Neural crest cell (in vitro differentiated cells): ENCODE results near the gene CCL1. TPM values are rescaled to one million over a fixed set of nuclear protein-coding genes. Genes with fewer than 3 reads are reported as not detected.
A peak's percentile ranks its signal among the peaks of the same experiment; 100 is the strongest.

Source experiments
- DNase-seq: peaks from one replicate; pipeline ENCODE4 v3.0.0; 2021; ENCODE audit warnings: low read depth, mixed read lengths, low spot score
- H3K27ac Mint-ChIP-seq: one replicate; pipeline ENCODE4 v1.8.0; 2021; ENCODE audit warnings: mild to moderate bottlenecking, mixed read lengths; ENCODE audit not compliant: unreplicated experiment
- H3K27me3 Mint-ChIP-seq: 2 replicates; pipeline ENCODE4 v1.8.0; 2021; ENCODE audit warnings: low read depth, mild to moderate bottlenecking, mixed read lengths
- H3K36me3 Mint-ChIP-seq: 2 replicates; pipeline ENCODE4 v1.8.0; 2021; ENCODE audit warnings: low read depth, mild to moderate bottlenecking, mixed read lengths
- H3K4me1 Mint-ChIP-seq: 2 replicates; pipeline ENCODE4 v1.8.0; 2021; ENCODE audit warnings: mixed read lengths
- H3K4me3 Mint-ChIP-seq: one replicate; pipeline ENCODE4 v1.8.0; 2021; ENCODE audit warnings: mild to moderate bottlenecking, mixed read lengths
- H3K9me3 Mint-ChIP-seq: 2 replicates; pipeline ENCODE4 v1.8.0; 2021; ENCODE audit warnings: mixed read lengths
- CTCF ChIP-seq: fragments of 200-600 bp; sonication (generic); conservative IDR thresholded peaks from 2 replicates; pipeline ENCODE4 v1.5.0; 2021; ENCODE audit warnings: antibody characterized with exemption, mild to moderate bottlenecking
- total RNA-seq: library from RNA; stranded (reverse); gene quantifications from 2 replicates; pipeline ENCODE4 v1.2.1, GENCODE V29; 2021

The CCL1 gene
- total RNA-seq, 1 donor from 2014 or later, result not detected

DNA sequence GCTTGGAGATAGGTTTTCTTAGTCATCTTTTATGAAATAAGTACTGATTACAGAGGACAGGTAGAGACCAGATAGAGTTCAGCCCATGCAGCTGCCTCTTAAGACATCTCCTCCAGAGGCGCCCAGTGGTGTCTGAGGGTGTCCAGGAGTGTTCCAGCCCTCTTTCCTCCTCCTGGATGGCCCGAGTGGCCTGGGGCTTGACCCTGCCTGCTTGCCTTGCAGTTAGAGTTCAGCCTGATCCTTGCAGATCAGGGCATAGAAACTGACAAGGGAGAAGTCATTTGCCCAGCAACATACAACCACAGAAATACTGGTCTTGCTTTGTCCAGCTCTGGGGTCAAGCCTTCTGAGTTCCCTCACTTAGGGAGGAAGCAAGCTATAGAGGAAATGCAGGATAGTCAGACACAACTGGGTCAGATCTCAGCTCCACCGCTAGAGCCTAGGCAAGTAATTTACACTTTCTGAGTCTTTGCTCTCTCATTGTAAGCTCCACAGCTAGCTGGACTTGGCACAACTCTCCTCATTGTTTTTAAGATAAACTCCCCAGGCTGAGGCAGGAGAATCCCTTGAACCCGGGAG, 3.6 kb upstream of the CCL1 start:
- TF ChIP-seq CTCF, result no peak
- H3K4me1 Mint-ChIP-seq, result no peaks in the 10 kb centered on the region
- DNase-seq, result no peak
- H3K9me3 Mint-ChIP-seq, result no peaks in the 10 kb centered on the region
- no peaks in the 10 kb centered on the region for H3K36me3 Mint-ChIP-seq
- no peak overlapping the region for H3K4me3 Mint-ChIP-seq
- no peak overlapping the region for H3K27ac Mint-ChIP-seq
- peaks cover 40% of the 10 kb centered on the region for H3K27me3 Mint-ChIP-seq

DNA sequence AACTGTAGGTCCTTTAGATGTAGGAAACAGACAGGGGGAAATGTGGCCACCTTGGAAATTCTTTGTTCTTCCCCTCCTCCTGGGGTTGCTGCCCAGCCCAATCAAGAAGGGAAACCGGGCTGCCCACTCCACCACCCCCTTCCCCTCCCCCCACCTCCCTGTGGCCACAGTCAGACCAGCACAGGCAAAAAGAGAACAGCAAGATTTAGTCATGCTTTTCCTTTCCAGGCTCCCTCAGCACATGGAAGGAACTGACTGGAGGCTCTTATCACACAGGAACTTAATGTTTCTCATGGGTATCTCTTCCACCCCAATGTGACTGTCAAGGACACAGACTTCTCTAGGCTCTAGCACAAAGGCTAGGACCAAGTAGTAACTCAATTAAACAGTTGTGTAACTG, 3.0 kb upstream of the CCL1 start:
- Mint-ChIP-seq H3K4me3 (no peak overlapping the region), H3K36me3 (no peaks in the 10 kb centered on the region), H3K4me1 (no peaks in the 10 kb centered on the region), H3K27me3 (peaks cover 42% of the 10 kb centered on the region), H3K27ac (no peak overlapping the region), H3K9me3 (no peaks in the 10 kb centered on the region)
- DNase-seq, result no peak
- no peak for TF ChIP-seq CTCF

DNA sequence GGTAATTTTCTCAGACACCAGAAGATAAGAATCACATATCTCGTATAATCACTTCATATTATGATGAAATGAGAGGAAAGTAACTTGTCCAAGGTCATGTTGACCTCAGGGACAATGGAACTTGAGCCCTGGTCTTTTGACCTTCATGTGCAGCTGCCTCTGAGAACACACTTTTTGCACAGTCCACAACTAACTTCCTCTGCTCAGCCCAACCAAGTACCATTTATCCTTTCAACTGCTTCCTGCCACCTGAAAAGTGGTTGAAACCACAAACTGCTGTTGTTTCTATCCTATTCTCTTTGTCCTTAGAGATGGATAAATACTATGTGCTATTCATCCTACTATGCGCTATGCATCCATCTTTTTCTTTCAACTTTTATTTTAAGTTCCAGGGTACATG, 2.3 kb upstream of the CCL1 start:
- Mint-ChIP-seq H3K36me3 (no peaks in the 10 kb centered on the region), H3K4me1 (no peaks in the 10 kb centered on the region), H3K27me3 (peaks cover 42% of the 10 kb centered on the region), H3K4me3 (no peak overlapping the region), H3K9me3 (no peaks in the 10 kb centered on the region), H3K27ac (no peak overlapping the region)
- no peak for TF ChIP-seq CTCF
- no peak for DNase-seq

DNA sequence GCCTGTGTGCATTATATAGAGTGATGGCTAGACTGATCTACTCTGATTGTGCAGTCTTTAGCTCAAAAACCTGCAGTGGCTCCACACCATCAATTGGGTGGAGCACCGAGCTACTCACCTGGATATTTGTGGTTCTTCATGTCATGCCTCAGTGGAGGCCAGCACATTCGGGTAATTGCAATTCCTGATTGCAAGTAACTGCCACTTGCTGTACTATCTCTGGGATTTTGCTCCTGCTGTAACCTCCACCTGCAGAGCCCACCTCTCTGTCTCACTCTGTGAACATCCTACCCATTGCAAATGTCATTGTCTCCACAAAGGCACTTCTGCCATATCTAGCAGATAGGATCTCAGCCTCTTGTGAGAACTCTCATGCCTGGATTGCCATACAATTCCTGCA, 1.7 kb upstream of the CCL1 start:
- H3K4me3 Mint-ChIP-seq, result no peak overlapping the region
- no peaks in the 10 kb centered on the region for H3K9me3 Mint-ChIP-seq
- H3K27ac Mint-ChIP-seq, result no peak overlapping the region
- TF ChIP-seq CTCF, result no peak
- no peaks in the 10 kb centered on the region for H3K36me3 Mint-ChIP-seq
- no peak for DNase-seq
- H3K27me3 Mint-ChIP-seq, result peaks cover 42% of the 10 kb centered on the region
- H3K4me1 Mint-ChIP-seq, result no peaks in the 10 kb centered on the region

- H3K27ac Mint-ChIP-seq, result no peak overlapping the region
- no peaks in the 10 kb centered on the region for H3K9me3 Mint-ChIP-seq
- no peaks in the 10 kb centered on the region for H3K4me1 Mint-ChIP-seq
- peak; percentile 99 for TF ChIP-seq CTCF
- H3K4me3 Mint-ChIP-seq, result no peak overlapping the region
- peak; percentile 78 for DNase-seq
- no peaks in the 10 kb centered on the region for H3K36me3 Mint-ChIP-seq
- peaks cover 42% of the 10 kb centered on the region for H3K27me3 Mint-ChIP-seq
These were observed 1.5 kb downstream of the CCL1 start for GRCh38 chr17:34361478-34362061.
